Type B pancreatic cell (in vitro differentiated cells): ENCODE results near the gene FBXO33. TPM values are rescaled to one million over a fixed set of nuclear protein-coding genes. Genes with fewer than 3 reads are reported as not detected.

ENCODE experiments used
- DNase-seq: peaks from one replicate; pipeline ENCODE4 v3.0.0; 2021; ENCODE audit warnings: mixed read lengths; ENCODE audit not compliant: unreplicated experiment; ENCODE audit errors: extremely low spot score
- H3K27ac Mint-ChIP-seq: 2 replicates; pipeline ENCODE4 v1.8.0; 2021; ENCODE audit warnings: mild to moderate bottlenecking, mixed read lengths
- H3K27me3 Mint-ChIP-seq: 2 replicates; pipeline ENCODE4 v1.8.0; 2021; ENCODE audit warnings: mixed read lengths
- H3K36me3 Mint-ChIP-seq: 2 replicates; pipeline ENCODE4 v1.8.0; 2021; ENCODE audit warnings: mixed read lengths
- H3K4me1 Mint-ChIP-seq: one replicate; pipeline ENCODE4 v1.8.0; 2021; ENCODE audit warnings: mixed read lengths; ENCODE audit not compliant: unreplicated experiment
- H3K4me3 Mint-ChIP-seq: 2 replicates; pipeline ENCODE4 v1.8.0; 2021; ENCODE audit warnings: mild to moderate bottlenecking, mixed read lengths
- H3K9me3 Mint-ChIP-seq: 2 replicates; pipeline ENCODE4 v1.8.0; 2021; ENCODE audit warnings: mixed read lengths
- total RNA-seq: library from RNA; stranded (reverse); gene quantifications from 2 replicates; pipeline ENCODE4 v1.2.1, GENCODE V29; 2021; ENCODE audit warnings: low replicate concordance
- TF ChIP-seq, protein P1 (sequence below): fragments of 200-600 bp; sonication (generic); conservative IDR thresholded peaks from 2 replicates; pipeline ENCODE4 v1.5.0; 2021; ENCODE audit warnings: antibody characterized with exemption, mild to moderate bottlenecking

Gene FBXO33
- total RNA-seq, 1 donor from 2014 or later: 9.9 TPM

DNA sequence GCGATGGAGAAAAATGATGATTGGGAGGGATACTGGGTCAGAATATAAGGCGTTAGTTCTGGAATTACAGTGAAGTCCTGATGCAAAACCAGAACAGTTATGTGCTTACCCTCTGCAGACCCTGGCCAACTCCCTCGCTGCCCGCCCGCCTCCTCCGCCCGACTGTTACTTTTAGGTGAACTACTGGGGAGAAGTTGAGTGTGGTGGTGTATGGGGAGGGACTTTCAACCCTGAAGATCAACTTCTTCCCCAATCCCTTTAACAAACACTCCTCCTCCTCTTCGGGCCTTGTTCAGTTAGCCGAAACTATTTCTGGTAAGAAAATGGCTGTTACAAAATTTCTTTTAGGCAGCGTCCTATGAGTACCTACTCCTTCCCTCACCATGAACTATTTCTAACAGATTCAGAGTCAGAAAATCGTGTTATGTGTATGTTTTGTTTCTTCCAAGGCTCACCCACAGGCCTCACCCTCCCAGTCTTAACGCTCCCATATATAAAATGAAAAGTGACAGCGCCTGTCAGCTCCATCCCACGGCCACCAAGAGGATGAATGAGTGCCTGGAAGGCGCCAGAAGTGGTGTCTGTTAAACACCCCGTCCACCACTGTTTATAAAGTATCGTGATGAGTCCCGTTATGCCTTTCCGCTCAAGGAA lies 1.3 kb downstream of the FBXO33 start:
- TF ChIP-seq, protein P1, sequence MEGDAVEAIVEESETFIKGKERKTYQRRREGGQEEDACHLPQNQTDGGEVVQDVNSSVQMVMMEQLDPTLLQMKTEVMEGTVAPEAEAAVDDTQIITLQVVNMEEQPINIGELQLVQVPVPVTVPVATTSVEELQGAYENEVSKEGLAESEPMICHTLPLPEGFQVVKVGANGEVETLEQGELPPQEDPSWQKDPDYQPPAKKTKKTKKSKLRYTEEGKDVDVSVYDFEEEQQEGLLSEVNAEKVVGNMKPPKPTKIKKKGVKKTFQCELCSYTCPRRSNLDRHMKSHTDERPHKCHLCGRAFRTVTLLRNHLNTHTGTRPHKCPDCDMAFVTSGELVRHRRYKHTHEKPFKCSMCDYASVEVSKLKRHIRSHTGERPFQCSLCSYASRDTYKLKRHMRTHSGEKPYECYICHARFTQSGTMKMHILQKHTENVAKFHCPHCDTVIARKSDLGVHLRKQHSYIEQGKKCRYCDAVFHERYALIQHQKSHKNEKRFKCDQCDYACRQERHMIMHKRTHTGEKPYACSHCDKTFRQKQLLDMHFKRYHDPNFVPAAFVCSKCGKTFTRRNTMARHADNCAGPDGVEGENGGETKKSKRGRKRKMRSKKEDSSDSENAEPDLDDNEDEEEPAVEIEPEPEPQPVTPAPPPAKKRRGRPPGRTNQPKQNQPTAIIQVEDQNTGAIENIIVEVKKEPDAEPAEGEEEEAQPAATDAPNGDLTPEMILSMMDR: no peak
- no peak for DNase-seq
- no peaks in the 10 kb centered on the region for H3K9me3 Mint-ChIP-seq

GRCh38 chr14:39428118-39428517 lies 4.1 kb downstream of the FBXO33 start:
- peaks cover 34% of the 10 kb centered on the region for H3K4me1 Mint-ChIP-seq
- TF ChIP-seq, protein P1: no peak

More for the DNA sequence above, 1.3 kb downstream of the FBXO33 start:
- H3K27me3 Mint-ChIP-seq: no peaks in the 10 kb centered on the region
- peak overlapping the region; percentile 96 for H3K4me3 Mint-ChIP-seq
- H3K27ac Mint-ChIP-seq: peak overlapping the region; percentile 100
- peaks cover 32% of the 10 kb centered on the region for H3K4me1 Mint-ChIP-seq
- no peaks in the 10 kb centered on the region for H3K36me3 Mint-ChIP-seq

DNA sequence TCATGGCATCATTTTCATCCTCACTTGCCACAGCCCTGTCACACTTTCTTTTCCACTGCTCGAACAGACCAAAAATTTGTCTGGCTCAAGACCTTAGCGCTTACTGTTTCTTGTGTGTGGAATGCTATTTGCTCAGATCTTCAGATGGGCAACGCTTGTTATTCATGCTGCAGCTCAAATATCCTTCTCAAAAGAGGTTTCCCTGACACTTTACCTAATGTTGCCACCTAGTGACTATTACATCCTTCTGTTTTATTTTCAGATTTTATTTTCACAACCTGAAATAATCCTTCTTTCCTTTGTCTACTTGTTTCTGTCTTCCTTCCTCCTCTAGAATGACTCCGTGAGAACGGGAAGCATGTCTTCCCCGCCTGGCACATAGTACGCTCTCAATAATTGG lies 5.6 kb downstream of the FBXO33 start:
- peak overlapping the region; percentile 4 for H3K27ac Mint-ChIP-seq
- no peak overlapping the region for H3K4me3 Mint-ChIP-seq
- H3K36me3 Mint-ChIP-seq: no peaks in the 10 kb centered on the region
- peaks cover 33% of the 10 kb centered on the region for H3K4me1 Mint-ChIP-seq
- H3K27me3 Mint-ChIP-seq: no peaks in the 10 kb centered on the region
- no peak for DNase-seq
- TF ChIP-seq, protein P1: peak; percentile 38
- no peaks in the 10 kb centered on the region for H3K9me3 Mint-ChIP-seq

More at GRCh38 chr14:39428118-39428517, 4.1 kb downstream of the FBXO33 start:
- no peak overlapping the region for H3K4me3 Mint-ChIP-seq
- H3K27ac Mint-ChIP-seq: no peak overlapping the region
- no peaks in the 10 kb centered on the region for H3K27me3 Mint-ChIP-seq
- no peak for DNase-seq
- no peaks in the 10 kb centered on the region for H3K9me3 Mint-ChIP-seq
- H3K36me3 Mint-ChIP-seq: no peaks in the 10 kb centered on the region

GRCh38 chr14:39425947-39426346 lies 6.3 kb downstream of the FBXO33 start:
- TF ChIP-seq, protein P1: no peak
- H3K4me3 Mint-ChIP-seq: no peak overlapping the region
- H3K9me3 Mint-ChIP-seq: no peaks in the 10 kb centered on the region
- no peak for DNase-seq
- H3K27me3 Mint-ChIP-seq: no peaks in the 10 kb centered on the region
- H3K36me3 Mint-ChIP-seq: peaks cover 4% of the 10 kb centered on the region
- peak overlapping the region; percentile 4 for H3K27ac Mint-ChIP-seq
- peaks cover 30% of the 10 kb centered on the region for H3K4me1 Mint-ChIP-seq

DNA sequence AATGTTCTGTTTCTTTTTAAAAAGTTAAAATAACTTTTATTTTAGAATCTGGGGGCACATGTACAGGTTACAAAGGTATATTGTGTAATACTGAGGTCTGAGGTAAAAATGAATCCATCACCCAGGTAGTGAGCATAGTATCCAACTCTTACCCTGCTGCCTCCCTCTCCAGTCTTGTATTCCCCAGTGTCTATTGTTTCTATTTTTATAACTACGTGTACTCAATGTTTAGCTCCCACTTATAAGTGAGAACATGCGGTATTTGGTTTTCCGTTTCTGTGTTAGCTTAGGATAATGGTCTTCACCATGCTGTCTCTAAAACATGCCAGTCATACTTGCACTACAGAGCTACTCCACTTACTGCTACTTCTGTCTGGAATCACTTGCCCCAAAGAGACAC lies 8.4 kb downstream of the FBXO33 start:
- Mint-ChIP-seq H3K4me3 (no peak overlapping the region), H3K27me3 (no peaks in the 10 kb centered on the region), H3K27ac (no peak overlapping the region), H3K4me1 (peaks cover 19% of the 10 kb centered on the region), H3K9me3 (peaks cover 4% of the 10 kb centered on the region), H3K36me3 (peaks cover 12% of the 10 kb centered on the region)
- TF ChIP-seq, protein P1: no peak
- no peak for DNase-seq
